Fibroblast of the conjunctiva (primary cell): ENCODE measurements around the gene TBL1XR1.
"Not testable (repeated sequence)": the region's sequence is repeated elsewhere in the genome, so short reads cannot be mapped to it uniquely, and the experiment has no call there.

Experiments
- DNase-seq: peaks from one replicate; pipeline ENCODE4 v3.0.0-alpha.2; 2010; ENCODE audit warnings: low read depth

TBL1XR1 gene

GRCh38 chr3:177208223-177208622 lies 10.9 kb upstream of the TBL1XR1 start:
- DNase-seq: no peak

GRCh38 chr3:177206936-177207335 lies 9.7 kb upstream of the TBL1XR1 start:
- DNase-seq: no peak

DNA sequence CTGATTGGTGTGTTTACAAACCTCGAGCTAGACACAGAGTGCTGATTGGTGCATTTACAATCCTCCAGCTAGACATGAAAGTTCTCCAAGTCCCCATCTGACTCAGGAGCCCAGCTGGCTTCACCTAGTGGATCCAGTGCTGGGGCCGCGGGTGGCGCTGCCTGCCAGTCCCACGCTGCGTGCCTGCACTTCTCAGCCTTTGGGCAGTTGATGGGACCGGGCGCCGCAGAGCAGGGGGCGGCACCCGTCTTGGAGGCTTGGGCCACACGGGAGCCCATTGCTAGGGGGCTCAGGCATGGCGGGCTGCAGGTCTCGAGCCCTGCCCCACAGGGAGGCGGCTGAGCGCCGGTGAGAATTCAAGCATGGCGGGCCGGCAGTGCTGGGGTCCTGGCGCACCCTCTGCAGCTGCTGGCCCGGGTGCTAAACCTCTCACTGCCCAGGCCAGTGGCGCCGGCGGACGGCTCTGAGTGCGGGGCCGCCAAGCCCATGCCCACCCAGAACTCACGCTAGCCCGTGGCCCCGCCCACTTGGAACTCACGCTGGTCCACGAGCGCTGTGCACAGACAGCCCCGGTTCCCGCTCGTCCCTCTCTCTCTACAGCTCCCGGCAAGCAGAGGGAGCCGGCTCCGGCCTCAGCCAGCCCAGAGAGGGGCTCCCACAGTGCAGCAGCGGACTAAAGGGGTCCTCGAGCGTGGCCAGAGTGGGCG lies 6.6 kb upstream of the TBL1XR1 start:
- DNase-seq: no peak

GRCh38 chr3:177203016-177203415 lies 5.7 kb upstream of the TBL1XR1 start:
- DNase-seq: not testable (repeated sequence)

GRCh38 chr3:177201700-177202397 lies 4.6 kb upstream of the TBL1XR1 start:
- DNase-seq: no peak

GRCh38 chr3:177199206-177199760 lies 2.0 kb upstream of the TBL1XR1 start:
- no peak for DNase-seq

- DNase-seq: peak; percentile 31
Measured at GRCh38 chr3:177197727-177198460, 612 bp upstream of the TBL1XR1 start.

DNA sequence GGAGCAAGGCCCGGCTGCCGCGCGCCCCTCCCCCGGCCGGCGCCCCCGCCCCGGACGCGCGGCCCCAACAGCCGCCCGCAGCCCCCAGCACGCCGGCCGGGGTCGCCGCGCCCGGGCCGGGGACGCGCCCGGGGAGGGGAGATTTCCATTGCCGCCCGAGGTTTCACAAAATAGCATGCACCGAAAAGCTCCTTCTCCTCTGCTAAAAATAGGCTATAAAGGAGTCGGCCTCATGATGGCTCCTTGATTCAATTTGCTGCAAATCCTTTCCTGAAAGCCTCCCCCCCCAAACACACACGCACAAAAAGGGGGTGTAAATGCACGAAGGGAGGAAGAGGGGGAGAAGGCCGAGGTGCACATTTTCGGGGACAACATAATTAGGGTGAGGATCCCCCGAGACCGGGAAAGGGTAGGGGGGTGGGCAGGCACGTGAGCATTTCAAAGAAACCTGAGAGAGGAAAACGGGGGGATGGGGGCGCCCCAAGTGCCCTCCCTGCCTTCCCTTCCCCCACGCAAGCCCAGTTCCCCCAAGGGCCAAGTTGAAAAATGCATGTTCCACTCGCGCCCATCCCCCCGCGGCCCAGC lies 734 bp downstream of the TBL1XR1 start:
- no peak for DNase-seq

DNA sequence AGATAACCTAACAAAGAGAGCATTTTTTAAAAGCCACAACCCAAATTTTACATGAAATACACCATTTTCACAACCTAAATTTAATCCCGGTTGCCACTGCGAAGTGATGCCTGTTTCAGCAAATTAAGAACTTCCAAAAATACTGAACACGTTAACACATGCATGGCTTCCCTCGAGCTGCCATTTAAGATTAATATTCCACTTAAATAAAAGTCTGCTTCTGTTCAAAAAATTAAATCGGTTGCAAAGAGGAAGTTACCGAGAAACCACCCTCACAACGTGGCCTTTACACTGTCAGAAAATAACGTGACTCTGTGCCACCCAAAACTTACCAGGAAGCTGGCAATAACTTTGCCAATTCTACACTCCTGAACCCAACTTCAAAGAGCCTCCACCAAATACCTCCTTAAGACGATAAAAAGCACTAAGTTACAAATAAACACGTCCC lies 1.2 kb downstream of the TBL1XR1 start:
- DNase-seq: no peak

DNA sequence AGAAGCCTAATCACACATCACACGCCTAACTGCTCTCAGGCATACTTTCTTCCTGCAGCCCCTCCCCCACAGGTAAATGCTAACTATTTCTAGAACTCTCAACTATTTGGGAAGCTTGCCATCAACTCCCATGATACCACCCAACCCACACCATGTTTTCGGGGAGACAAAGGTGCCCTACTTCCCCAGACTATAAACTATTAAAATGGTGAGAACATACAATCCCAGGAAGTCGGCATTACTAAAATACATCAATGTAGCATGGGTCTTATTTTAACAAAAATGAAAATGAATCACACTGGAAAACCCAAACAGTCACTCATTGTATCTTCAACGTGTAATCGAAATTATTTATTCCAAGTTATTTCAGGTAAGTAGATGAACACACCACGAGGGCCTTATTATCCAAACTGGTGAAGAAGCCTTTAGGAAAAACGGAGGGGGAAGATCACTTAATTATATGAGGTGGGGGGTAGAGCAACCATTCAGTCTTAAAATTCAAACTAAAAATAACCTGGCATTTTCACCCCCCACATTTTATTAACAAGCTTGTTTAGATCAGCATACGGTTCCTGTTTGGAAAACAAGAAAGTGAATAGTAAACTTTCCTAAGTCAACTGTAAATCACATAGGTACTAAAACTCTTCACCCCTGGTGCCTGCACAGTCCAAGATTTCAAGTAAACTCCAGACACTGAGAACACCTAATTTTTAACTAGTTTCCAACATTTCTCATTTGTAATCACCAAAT lies 1.9 kb downstream of the TBL1XR1 start:
- peak; percentile 33 for DNase-seq

GRCh38 chr3:177194299-177194698 lies 3.0 kb downstream of the TBL1XR1 start:
- DNase-seq: no peak

GRCh38 chr3:177193688-177194268 lies 3.5 kb downstream of the TBL1XR1 start:
- DNase-seq: no peak

DNA sequence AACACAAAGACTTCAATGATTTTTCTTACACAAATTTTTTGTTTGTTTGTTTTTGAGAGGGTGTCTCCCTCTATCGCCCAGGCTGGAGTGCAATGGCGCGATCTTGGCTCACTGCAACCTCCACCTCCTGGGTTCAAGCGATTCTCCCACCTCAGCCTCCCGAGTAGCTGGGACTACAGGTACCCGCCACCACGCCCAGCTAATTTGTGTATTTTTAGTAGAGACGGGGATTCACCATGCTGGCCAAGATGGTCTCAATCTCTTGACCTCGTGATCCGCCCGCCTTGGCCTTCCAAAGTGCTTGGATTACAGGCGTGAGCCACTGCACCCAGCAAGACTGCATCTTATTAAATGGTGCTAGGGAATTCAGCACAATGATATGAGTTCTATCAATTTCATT lies 4.0 kb downstream of the TBL1XR1 start:
- not testable (repeated sequence) for DNase-seq

- DNase-seq: no peak
Measured at GRCh38 chr3:177190756-177191681, 6.3 kb downstream of the TBL1XR1 start.

DNA sequence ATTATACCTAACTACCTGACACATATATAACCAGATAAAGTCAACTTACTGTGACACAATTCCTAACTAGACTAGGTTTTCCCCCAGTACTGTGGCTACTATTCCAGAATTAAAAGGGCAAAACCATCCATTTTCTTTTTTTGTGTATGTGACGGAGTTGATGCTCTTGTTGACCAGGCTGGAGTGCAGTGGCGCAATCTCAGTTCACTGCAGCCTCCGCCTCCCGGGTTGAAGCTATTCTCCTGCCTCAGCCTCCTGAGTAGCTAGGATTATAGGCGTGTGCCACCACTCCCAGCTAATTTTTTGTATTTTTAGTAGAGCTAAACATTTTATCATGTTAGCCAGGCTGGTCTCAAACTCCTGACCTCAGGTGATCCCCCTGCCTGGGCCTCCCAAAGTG lies 7.1 kb downstream of the TBL1XR1 start:
- not testable (repeated sequence) for DNase-seq

- not testable (repeated sequence) for DNase-seq
Measured at GRCh38 chr3:177188325-177188724, 9.0 kb downstream of the TBL1XR1 start.

DNA sequence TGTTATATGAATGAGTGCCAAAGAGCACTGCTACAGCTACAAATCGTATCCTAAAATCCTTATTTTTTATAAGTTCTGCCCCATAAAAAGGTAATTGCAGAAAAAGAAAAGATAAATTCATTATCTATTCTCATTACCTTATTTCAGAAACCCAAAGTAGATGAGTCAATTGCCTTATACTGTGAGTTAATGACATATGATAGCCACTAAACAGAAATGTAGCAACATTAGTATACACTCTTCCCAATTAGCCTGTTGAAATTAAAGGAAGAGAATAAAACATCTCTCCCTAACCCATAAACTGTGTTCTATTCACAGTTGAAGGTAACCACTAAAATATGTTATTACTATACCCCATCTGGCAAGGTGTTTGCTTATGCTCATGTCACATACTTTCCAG lies 11.0 kb downstream of the TBL1XR1 start:
- DNase-seq: no peak

DNA sequence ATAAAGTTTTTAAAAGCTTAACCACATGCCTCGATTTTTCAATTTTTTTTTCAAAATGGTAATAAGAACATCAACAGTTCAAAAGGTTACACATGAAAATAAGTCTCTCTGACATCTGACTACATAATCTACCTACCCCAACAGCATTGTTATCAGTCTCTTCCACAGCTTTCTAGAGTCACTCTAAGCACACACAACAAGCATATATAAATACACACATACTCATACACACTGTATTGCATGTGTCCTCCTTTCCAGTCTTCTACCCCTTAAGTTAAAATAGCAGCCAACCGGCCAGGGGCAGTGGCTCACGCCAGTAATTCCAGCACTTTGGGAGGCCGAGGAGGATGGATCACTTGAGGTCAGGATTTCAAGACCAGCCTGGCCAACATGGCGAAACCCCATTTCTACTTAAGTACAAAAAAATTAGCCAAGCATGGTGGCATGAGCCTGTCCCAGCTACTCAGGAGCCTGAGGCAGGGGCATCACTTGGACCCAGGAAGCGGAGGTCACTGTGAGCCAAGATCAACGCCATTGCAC lies 12.2 kb downstream of the TBL1XR1 start:
- no peak for DNase-seq

DNA sequence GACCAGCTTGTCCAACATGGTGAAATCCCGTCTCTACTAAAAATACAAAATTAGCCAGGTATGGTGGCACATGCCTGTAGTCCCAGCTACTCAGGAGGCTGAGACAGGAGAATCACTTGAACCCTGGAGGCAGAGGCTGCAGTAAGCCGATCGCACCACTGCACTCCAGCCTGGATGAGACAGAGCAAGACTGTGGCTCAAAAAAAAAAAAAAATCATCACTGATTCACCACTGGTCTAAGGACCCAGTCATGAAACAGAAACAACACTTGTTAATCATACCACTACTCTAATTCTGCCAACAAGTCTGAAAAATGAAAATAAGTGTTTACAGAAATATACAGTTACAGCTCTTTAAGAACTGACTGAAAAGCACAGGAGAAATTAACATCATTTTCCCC lies 12.7 kb downstream of the TBL1XR1 start:
- DNase-seq: not testable (repeated sequence)

- no peak for DNase-seq
Measured at GRCh38 chr3:177182352-177182751, 14.9 kb downstream of the TBL1XR1 start.
